ENCODE measurements around the gene RAB11FIP4. TPM values are rescaled to one million over a fixed set of nuclear protein-coding genes. Genes with fewer than 3 reads are reported as not detected.
A peak's percentile ranks its signal among the peaks of the same experiment; 100 is the strongest.

RAB11FIP4 gene
- total and polyA plus RNA-seq, 8 donors: 4.7 to 121 (median 11.7) TPM

GRCh38 chr17:31392002-31392855 lies 754 bp downstream of the RAB11FIP4 start:
- Histone ChIP-seq H3K27me3 (peaks cover 11 to 81% (median 40%) of the 10 kb centered on the region in 3 donors), H3K9me3 (no peaks in the 10 kb centered on the region), H3K27ac (no peak overlapping the region), H3K36me3 (no peaks in the 10 kb centered on the region), H3K4me3 (peak overlapping the region; percentile 39 to 59 (median 48)), H3K4me1 (peaks cover 11 to 23% (median 19%) of the 10 kb centered on the region in 4 donors)
- DNase-seq: peak; percentile 20 to 21
- no peak for TF ChIP-seq CTCF (IDR thresholded peaks at IDR 0.05)
- intact Hi-C loops (cut with DNase I; ENCODE audit: low total_unique reads): no loop called here
- WGBS, 5 donors: 21 to 67% (median 26%) methylated on average over 13 to 50 of the region's 52 CpGs

- Histone ChIP-seq H3K27me3 (peaks cover 11 to 80% (median 40%) of the 10 kb centered on the region in 3 donors), H3K27ac (no peak overlapping the region), H3K36me3 (no peaks in the 10 kb centered on the region), H3K9me3 (no peaks in the 10 kb centered on the region), H3K4me3 (no peak overlapping the region), H3K4me1 (peaks cover 11 to 23% (median 19%) of the 10 kb centered on the region in 4 donors)
- 73 to 79% (median 75%) methylated on average over 14 to 17 of the region's 17 CpGs for WGBS, 5 donors
- peak in 1 of 2 donors; percentile 10 for DNase-seq
- TF ChIP-seq CTCF (IDR thresholded peaks at IDR 0.05): no peak
- no peak for TF ChIP-seq POLR2AphosphoS5 (IDR thresholded peaks at IDR 0.05)
- TF ChIP-seq EP300 (IDR thresholded peaks at IDR 0.05): no peak
- no peak for TF ChIP-seq POLR2A (IDR thresholded peaks at IDR 0.05)
- intact Hi-C loops (cut with DNase I; ENCODE audit: low total_unique reads): no loop called here
These were observed 1.6 kb downstream of the RAB11FIP4 start for GRCh38 chr17:31392856-31393748.

GRCh38 chr17:31393749-31394146 lies 2.3 kb downstream of the RAB11FIP4 start:
- DNase-seq: peak in 1 of 2 donors; percentile 3
- no peak overlapping the region for H3K27ac ChIP-seq
- H3K9me3 ChIP-seq: no peaks in the 10 kb centered on the region
- no peaks in the 10 kb centered on the region for H3K36me3 ChIP-seq
- H3K4me1 ChIP-seq: peaks cover 11 to 23% (median 19%) of the 10 kb centered on the region in 4 donors
- H3K4me3 ChIP-seq: no peak overlapping the region
- intact Hi-C loops (cut with DNase I; ENCODE audit: low total_unique reads): no loop called here
- no peak for TF ChIP-seq POLR2AphosphoS5 (IDR thresholded peaks at IDR 0.05)
- no peak for TF ChIP-seq EP300 (IDR thresholded peaks at IDR 0.05)
- no peak for TF ChIP-seq POLR2A (IDR thresholded peaks at IDR 0.05)
- no peak for TF ChIP-seq CTCF (IDR thresholded peaks at IDR 0.05)
- WGBS, 5 donors: 83 to 97% (median 88%) methylated on average over 7 of the region's 7 CpGs
- H3K27me3 ChIP-seq: peaks cover 11 to 77% (median 40%) of the 10 kb centered on the region in 3 donors

GRCh38 chr17:31394544-31394943 lies 3.1 kb downstream of the RAB11FIP4 start:
- Histone ChIP-seq H3K36me3 (no peaks in the 10 kb centered on the region), H3K4me1 (peaks cover 11 to 20% (median 19%) of the 10 kb centered on the region in 4 donors), H3K27me3 (peaks cover 11 to 73% (median 40%) of the 10 kb centered on the region in 3 donors), H3K27ac (no peak overlapping the region), H3K4me3 (no peak overlapping the region), H3K9me3 (no peaks in the 10 kb centered on the region)
- intact Hi-C loops (cut with DNase I; ENCODE audit: low total_unique reads): no loop called here
- 13 to 17% (median 15%) methylated on average over 11 of the region's 11 CpGs for WGBS, 5 donors
- peak; percentile 53 to 93 for DNase-seq
- TF ChIP-seq CTCF (IDR thresholded peaks at IDR 0.05): no peak
- TF ChIP-seq EP300 (IDR thresholded peaks at IDR 0.05): no peak
- no peak for TF ChIP-seq POLR2AphosphoS5 (IDR thresholded peaks at IDR 0.05)
- no peak for TF ChIP-seq POLR2A (IDR thresholded peaks at IDR 0.05)

Measured in stomach (tissue), 9 donors.